Endothelial cell of umbilical vein (primary cell): Measurements from ENCODE around the gene USF3. TPM values are rescaled to one million over a fixed set of nuclear protein-coding genes. Genes with fewer than 3 reads are reported as not detected.

Experiments used
- BruUV-seq: library from RNA; stranded (reverse); fragments of 400-500 nt; replicated peaks from 2 replicates; lab custom pipeline; 2021; lab: Mats Ljungman, UMichigan
- CTCF ChIA-PET: fragments of 300-600, 350-600 bp; sonication (Branson Sonifier 250); formaldehyde crosslinking; loops from one replicate; lab custom pipeline; 2021; ENCODE audit warnings: antibody characterized with exemption, inconsistent platforms; lab: Charles Lee
- POLR2A ChIA-PET: fragments of 300-600, 350-600 bp; sonication (Branson Sonifier 250); formaldehyde crosslinking; loops from one replicate; lab custom pipeline; 2021; ENCODE audit warnings: antibody characterized with exemption, inconsistent platforms; lab: Charles Lee
- DNase-seq: peaks from one replicate; pipeline ENCODE4 v3.0.0-alpha.2; 2011; ENCODE audit warnings: low read depth, low spot score
- FAIRE-seq: peaks from 2 replicates; lab custom pipeline; 2011; peaks lifted over from hg19 to GRCh38; lab: Jason Lieb, UNC
- H2AFZ ChIP-seq: 2 replicates; pipeline ENCODE4 v1.6.0; 2012; ENCODE audit warnings: low read depth, low read length, control low read depth, inconsistent platforms
- H3K27ac ChIP-seq: 2 replicates; pipeline ENCODE4 v1.5.1; 2011; ENCODE audit warnings: low read depth, mild to moderate bottlenecking, control low read depth, low read length, moderate library complexity; ENCODE audit not compliant: insufficient read depth
- H3K27me3 ChIP-seq, 2 experiments: 2 replicates each; pipeline versions ENCODE4 v1.6.0 to v1.6.1; 2011; ENCODE audit warnings: low read length in 2 of 2, mixed read lengths in 1 of 2; ENCODE audit not compliant: control insufficient read depth in 2 of 2, insufficient read depth in 2 of 2
- H3K36me3 ChIP-seq, 2 experiments: 2 replicates in 1 of 2; 3 replicates in 1 of 2; pipeline ENCODE4 v1.5.1; 2011; ENCODE audit warnings: low read length in 2 of 2, mild to moderate bottlenecking in 1 of 2, moderate library complexity in 1 of 2; ENCODE audit not compliant: control insufficient read depth in 2 of 2, insufficient read depth in 2 of 2; ENCODE audit errors: extremely low read depth in 1 of 2
- H3K4me1 ChIP-seq: 3 replicates; pipeline ENCODE4 v1.5.1; 2011; ENCODE audit warnings: mild to moderate bottlenecking, low read length; ENCODE audit not compliant: control insufficient read depth, insufficient read depth; ENCODE audit errors: extremely low read depth
- H3K4me2 ChIP-seq: 2 replicates; pipeline ENCODE4 v1.6.1; 2011; ENCODE audit warnings: low read length, control low read depth, mixed read lengths; ENCODE audit not compliant: insufficient read depth
- H3K4me3 ChIP-seq, 3 experiments: fragments of 200-600 bp in 1 of 3; sonication (generic), shearing (Covaris generic) in 1 of 3; replicated peaks in 1 of 3; 2 replicates each; pipeline ENCODE4 v1.5.1; 2011 to 2016; ENCODE audit warnings: control low read depth in 3 of 3, low read length in 3 of 3, mild to moderate bottlenecking in 2 of 3, inconsistent platforms in 1 of 3, low read depth in 1 of 3, moderate library complexity in 1 of 3; ENCODE audit not compliant: insufficient read depth in 1 of 3
- H3K79me2 ChIP-seq: 2 replicates; pipeline ENCODE4 v1.6.0; 2012; ENCODE audit warnings: low read length, inconsistent platforms; ENCODE audit not compliant: control insufficient read depth, insufficient read depth
- H3K9ac ChIP-seq: replicated peaks from 2 replicates; pipeline ENCODE3; 2011; ENCODE audit warnings: low read length, control low read depth; ENCODE audit not compliant: insufficient read depth; ENCODE audit errors: extremely low read depth
- H3K9me1 ChIP-seq: replicated peaks from 3 replicates; pipeline ENCODE4 v1.6.0; 2011; ENCODE audit warnings: mild to moderate bottlenecking, low read length; ENCODE audit not compliant: control insufficient read depth, insufficient read depth; ENCODE audit errors: extremely low read depth
- H3K9me3 ChIP-seq: replicated peaks from 2 replicates; pipeline ENCODE4 v1.5.1; 2012; ENCODE audit warnings: low read length, inconsistent platforms; ENCODE audit not compliant: control insufficient read depth, insufficient read depth
- H4K20me1 ChIP-seq: replicated peaks from 2 replicates; pipeline ENCODE3; 2011; ENCODE audit warnings: mild to moderate bottlenecking, low read length; ENCODE audit not compliant: control insufficient read depth, insufficient read depth; ENCODE audit errors: extremely low read depth
- CTCF ChIP-seq, 2 donors: IDR thresholded peaks; 1 replicate in 1 of 2; 2 replicates in 1 of 2; pipeline ENCODE4 v1.5.1; 2011; ENCODE audit warnings: low read length in 2 of 2, mild to moderate bottlenecking in 2 of 2, moderate library complexity in 2 of 2, control low read depth in 1 of 2, inconsistent platforms in 1 of 2, low read depth in 1 of 2; ENCODE audit not compliant: insufficient read depth in 1 of 2; ENCODE audit errors: extremely low read depth in 1 of 2
- EZH2 ChIP-seq: IDR thresholded peaks from 2 replicates; pipeline ENCODE4 v1.6.1; 2012; ENCODE audit warnings: borderline replicate concordance, low read depth, mild to moderate bottlenecking, moderate library complexity, low read length, inconsistent platforms; ENCODE audit not compliant: severe bottlenecking
- FOS ChIP-seq: IDR thresholded peaks from 2 replicates; pipeline ENCODE4 v1.6.1; 2011; ENCODE audit warnings: mild to moderate bottlenecking, low read length, moderate library complexity, borderline replicate concordance; ENCODE audit not compliant: insufficient read depth
- GATA2 ChIP-seq: IDR thresholded peaks from 2 replicates; pipeline ENCODE4 v1.7.0; 2011; ENCODE audit warnings: low read depth, mild to moderate bottlenecking, moderate library complexity, mixed read lengths, low read length; ENCODE audit not compliant: insufficient read length, insufficient read depth
- JUN ChIP-seq: IDR thresholded peaks from 2 replicates; pipeline ENCODE4 v1.6.1; 2011; ENCODE audit warnings: borderline replicate concordance, low read depth; ENCODE audit not compliant: insufficient read length, insufficient read depth
- MYC ChIP-seq: IDR thresholded peaks from one replicate; pipeline ENCODE4 v1.6.1; 2011; ENCODE audit warnings: mild to moderate bottlenecking, low read depth, low read length
- POLR2A ChIP-seq: IDR thresholded peaks from 2 replicates; pipeline ENCODE4 v1.6.1; 2012; ENCODE audit warnings: low read depth, mild to moderate bottlenecking, control low read depth, low read length
- POLR2AphosphoS5 ChIP-seq: IDR thresholded peaks from 2 replicates; pipeline ENCODE4 v1.6.1; 2012; ENCODE audit warnings: low read depth, mild to moderate bottlenecking, control low read depth, low read length, moderate library complexity; ENCODE audit not compliant: insufficient read depth
- dilution Hi-C: fragments of 300-500 bp; cut with MboI; formaldehyde crosslinking; loops from one replicate; pipeline ENCODE4 v1.15.0; 2019; ENCODE audit warnings: low sequenced_read_pairs; ENCODE audit not compliant: extremely low pct_ligation_motif_present
- intact Hi-C: fragments of 100-400 bp; cut with micrococcal nuclease; formaldehyde crosslinking; loops from one replicate; pipeline ENCODE4 v1.10.0; 2022
- polyA plus RNA-seq, 4 experiments: library from polyadenylated mRNA; depleted of rRNA in 3 of 4; stranded (reverse) in 3 of 4; unstranded in 1 of 4; fragments of >200 nt; gene quantifications; 2 replicates each; pipeline versions ENCODE4 v1.2.1 to v1.2.3, GENCODE V29; 2011 to 2012; ENCODE audit warnings: missing spikeins in 1 of 4
- total RNA-seq: library from RNA; stranded (reverse); gene quantifications from 2 replicates; pipeline ENCODE4 v1.2.3, GENCODE V29; 2021
- TF ChIP-seq, protein P1 (sequence below): IDR thresholded peaks from 2 replicates; pipeline ENCODE4 v1.6.1; 2011; ENCODE audit not compliant: insufficient read depth, insufficient read length

The USF3 gene
- total and polyA plus RNA-seq, 2 donors (not counting 3 experiments of a cell fraction or from before 2014, with no cell fraction given), result 7.0 to 10.5 TPM

GRCh38 chr3:113664523-113665094 is 31.8 kb downstream of the USF3 start:
- no peaks in the 10 kb centered on the region for H3K27me3 ChIP-seq
- DNase-seq (no peak), FAIRE-seq (no peak)
- dilution Hi-C loops, result no loop called here
- intact Hi-C loops, result no loop called here
- ChIA-PET CTCF (interaction anchor here (0.9 kb wide), 1 partner anchor 8 kb away, joined by 3 read pairs; no protein-coding TSS in a partner anchor), POLR2A (no interaction called here)
- H3K9me1 ChIP-seq, result no peaks in the 10 kb centered on the region
- H3K4me3 ChIP-seq, result no peak overlapping the region
- TF ChIP-seq EZH2, result no peak
- TF ChIP-seq, protein P1, sequence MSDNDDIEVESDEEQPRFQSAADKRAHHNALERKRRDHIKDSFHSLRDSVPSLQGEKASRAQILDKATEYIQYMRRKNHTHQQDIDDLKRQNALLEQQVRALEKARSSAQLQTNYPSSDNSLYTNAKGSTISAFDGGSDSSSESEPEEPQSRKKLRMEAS, result no peak
- peaks cover 9 to 13% of the 10 kb centered on the region in 2 experiments for H3K36me3 ChIP-seq
- BruUV-seq, result no TSS peak
- H3K79me2 ChIP-seq, result no peaks in the 10 kb centered on the region
- H3K27ac ChIP-seq, result no peak overlapping the region
- no peaks in the 10 kb centered on the region for H4K20me1 ChIP-seq
- no peak overlapping the region for H3K9ac ChIP-seq
- no peaks in the 10 kb centered on the region for H3K4me1 ChIP-seq
- no peak overlapping the region for H3K4me2 ChIP-seq
- no peak overlapping the region for H2AFZ ChIP-seq
- no peaks in the 10 kb centered on the region for H3K9me3 ChIP-seq

GRCh38 chr3:113663761-113664160 is 32.7 kb downstream of the USF3 start:
- Histone ChIP-seq H3K9ac (no peak overlapping the region), H4K20me1 (no peaks in the 10 kb centered on the region), H2AFZ (no peak overlapping the region), H3K4me1 (no peaks in the 10 kb centered on the region), H3K79me2 (no peaks in the 10 kb centered on the region), H3K27ac (no peak overlapping the region), H3K36me3 (peaks cover 9 to 14% of the 10 kb centered on the region in 2 experiments), H3K9me1 (no peaks in the 10 kb centered on the region), H3K9me3 (no peaks in the 10 kb centered on the region), H3K27me3 (no peaks in the 10 kb centered on the region), H3K4me3 (no peak overlapping the region), H3K4me2 (no peak overlapping the region)
- BruUV-seq, result no TSS peak
- dilution Hi-C loops (no loop called here), intact Hi-C loops (no loop called here)
- ChIA-PET CTCF (interaction anchor here (0.9 kb wide), 1 partner anchor 9 kb away, joined by 3 read pairs; no protein-coding TSS in a partner anchor), POLR2A (no interaction called here)
- no peak for FAIRE-seq
- DNase-seq, result no peak
- TF ChIP-seq EZH2 (no peak), CTCF (IDR thresholded peaks at IDR 0.05; ENCODE audit: extremely low read depth in 1 of 2, insufficient read depth in 1 of 2, low read depth in 1 of 2, low read length in 2 of 2) (no peak), MYC (no peak), FOS (no peak), JUN (no peak), POLR2AphosphoS5 (no peak), POLR2A (no peak), GATA2 (no peak)
- TF ChIP-seq, protein P1, result no peak
